K562 (cell line): ENCODE measurements around the gene CRTAP.

ENCODE experiments used
- BCL6 ChIP-seq: fragments of 250-450 bp; sonication (Bioruptor Pico); IDR thresholded peaks from 2 replicates; pipeline ENCODE4 v1.4.0; 2020
- CBX3 ChIP-seq, 2 experiments: IDR thresholded peaks; 1 replicate in 1 of 2; 2 replicates in 1 of 2; pipeline ENCODE4 v1.6.1; 2012; ENCODE audit warnings: inconsistent platforms in 2 of 2, low read length in 2 of 2, borderline replicate concordance in 1 of 2, control low read depth in 1 of 2
- NFIC ChIP-seq: fragments of 450-650 bp; IDR thresholded peaks from 2 replicates; pipeline ENCODE4 v1.6.1; 2017; ENCODE audit warnings: mild to moderate bottlenecking, inconsistent platforms
- RNF2 ChIP-seq: sonication (generic); IDR thresholded peaks from 2 replicates; pipeline ENCODE4 v1.6.1; 2016
- SREBF2 ChIP-seq: sonication (generic); formaldehyde crosslinking; IDR thresholded peaks from 2 replicates; pipeline ENCODE4 v1.4.0; 2020; ENCODE audit warnings: mild to moderate bottlenecking, missing genetic modification reagents
- SRF ChIP-seq, 2 experiments: fragments of 250-450, 450-650 bp in 1 of 2; sonication (Bioruptor Pico) in 1 of 2; sonication (generic) in 1 of 2; formaldehyde crosslinking; IDR thresholded peaks; 2 replicates each; pipeline versions ENCODE4 v1.5.0 to v1.5.1; 2020 to 2022; ENCODE audit warnings: mild to moderate bottlenecking in 1 of 2, missing genetic modification reagents in 1 of 2
- TAF1 ChIP-seq: IDR thresholded peaks from 2 replicates; pipeline ENCODE4 v1.6.1; 2011; ENCODE audit warnings: mild to moderate bottlenecking, low read length, moderate library complexity; ENCODE audit not compliant: insufficient read depth, control insufficient read depth, severe bottlenecking; ENCODE audit errors: extremely low read depth
- ZNF408 ChIP-seq: fragments of 250-450 bp; sonication (Bioruptor Pico); IDR thresholded peaks from 2 replicates; pipeline ENCODE4 v1.4.0; 2020; ENCODE audit warnings: low read depth, mild to moderate bottlenecking, moderate library complexity

DNA sequence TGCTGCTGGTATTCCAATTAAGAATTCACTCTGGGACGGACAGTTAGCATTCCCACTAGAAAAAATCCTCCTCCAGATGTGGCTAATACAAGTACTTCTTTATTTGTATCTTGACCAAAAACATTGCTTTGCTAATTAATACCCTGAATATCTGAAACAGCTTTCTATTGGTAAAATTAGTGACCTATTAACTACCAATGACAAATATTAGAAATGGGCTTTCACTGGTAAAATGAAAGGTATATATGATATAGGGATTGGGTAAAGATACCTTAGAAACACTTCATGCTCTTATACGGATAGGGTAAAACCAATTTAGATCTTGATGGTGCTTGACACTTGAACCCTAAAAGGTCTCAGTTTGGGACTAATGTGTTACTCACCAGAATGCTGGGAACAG, 52.3 kb downstream of the CRTAP start:
- TF ChIP-seq SRF (CRISPR knock-in tag; IDR thresholded peaks at IDR 0.05) (no peak), SREBF2 (CRISPR knock-in tag) (no peak), NFIC (no peak), TAF1 (no peak), ZNF408 (CRISPR knock-in tag) (no peak), BCL6 (no peak), RNF2 (no peak), CBX3 (IDR thresholded peaks at IDR 0.05; ENCODE audit: borderline replicate concordance in 1 of 2, low read length in 2 of 2) (no peak)
